K562 (cell line): ENCODE data around the gene MINK1. TPM values are rescaled to one million over a fixed set of nuclear protein-coding genes. Genes with fewer than 3 reads are reported as not detected.
A peak's percentile ranks its signal among the peaks of the same experiment; 100 is the strongest.

Experiments used
- ARID1B ChIP-seq: fragments of 450-650 bp; IDR thresholded peaks from 2 replicates; pipeline ENCODE4 v1.6.1; 2016; ENCODE audit warnings: antibody characterized with exemption, mild to moderate bottlenecking, inconsistent platforms
- ATF1 ChIP-seq, 2 experiments: fragments of 450-650 bp in 1 of 2; IDR thresholded peaks; 2 replicates each; pipeline ENCODE4 v1.6.1; 2016; ENCODE audit warnings: missing compliant biosample characterization in 1 of 2, missing genetic modification characterization in 1 of 2
- BRD9 ChIP-seq: fragments of 450-650 bp; IDR thresholded peaks from 2 replicates; pipeline ENCODE4 v1.6.1; 2018; ENCODE audit warnings: low read depth; ENCODE audit not compliant: partially characterized antibody
- CBFA2T3 ChIP-seq: fragments of 450-650 bp; IDR thresholded peaks from 2 replicates; pipeline ENCODE4 v1.6.1; 2017
- ESRRA ChIP-seq: fragments of 450-650 bp; IDR thresholded peaks from 2 replicates; pipeline ENCODE4 v1.6.1; 2014; ENCODE audit warnings: low read depth, mild to moderate bottlenecking, moderate library complexity, borderline replicate concordance
- ETV1 ChIP-seq: fragments of 450-650 bp; conservative IDR thresholded peaks from 2 replicates; pipeline ENCODE4 v1.6.1; 2016; ENCODE audit warnings: missing genetic modification characterization, control low read depth, low read depth, missing compliant biosample characterization
- GTF2F1 ChIP-seq: IDR thresholded peaks from 2 replicates; pipeline ENCODE4 v1.6.1; 2011; ENCODE audit warnings: low read depth, low read length, improper control_type of control experiment
- JUN ChIP-seq, 2 experiments: sonication (generic) in 1 of 2; formaldehyde crosslinking in 1 of 2; IDR thresholded peaks; 2 replicates each; pipeline versions ENCODE4 v1.6.1 to v1.8.0; 2012 to 2022; ENCODE audit warnings: borderline replicate concordance in 2 of 2, mild to moderate bottlenecking in 2 of 2, improper control_type of control experiment in 1 of 2, low read depth in 1 of 2, low read length in 1 of 2, missing genetic modification reagents in 1 of 2
- MAFK ChIP-seq: IDR thresholded peaks from 2 replicates; pipeline ENCODE4 v1.6.1; 2011; ENCODE audit warnings: low read length, improper control_type of control experiment
- MEF2D ChIP-seq: conservative IDR thresholded peaks from 2 replicates; pipeline ENCODE4 v1.6.1; 2016; ENCODE audit warnings: low read depth, missing genetic modification characterization, missing compliant biosample characterization
- NFE2 ChIP-seq: IDR thresholded peaks from 2 replicates; pipeline ENCODE4 v1.6.1; 2014; ENCODE audit warnings: antibody characterized with exemption, low read depth
- PHF21A ChIP-seq: fragments of 450-650 bp; IDR thresholded peaks from 2 replicates; pipeline ENCODE4 v1.6.1; 2017; ENCODE audit warnings: low read depth, borderline replicate concordance
- PRDM10 ChIP-seq: fragments of 450-650 bp; IDR thresholded peaks from 2 replicates; pipeline ENCODE4 v1.6.1; 2018; ENCODE audit not compliant: partially characterized antibody
- PYGO2 ChIP-seq: fragments of 450-650 bp; IDR thresholded peaks from 2 replicates; pipeline ENCODE4 v1.6.1; 2016; ENCODE audit warnings: mild to moderate bottlenecking, missing genetic modification characterization, moderate library complexity, missing compliant biosample characterization
- RBFOX2 ChIP-seq: fragments of 200-400 bp; formaldehyde crosslinking; IDR thresholded peaks from 2 replicates; pipeline ENCODE4 v1.6.1; 2017; ENCODE audit warnings: low read depth, mild to moderate bottlenecking, low read length, moderate library complexity
- SETDB1 ChIP-seq: IDR thresholded peaks from one replicate; pipeline ENCODE4 v1.6.1; 2012; ENCODE audit warnings: low read length, control low read depth, inconsistent platforms
- STAT5B ChIP-seq: fragments of 250-450 bp; sonication (Bioruptor Pico); IDR thresholded peaks from 2 replicates; pipeline ENCODE4 v1.8.0; 2021; ENCODE audit warnings: mild to moderate bottlenecking, inconsistent platforms
- YY1 ChIP-seq, 3 experiments: IDR thresholded peaks; 2 replicates each; pipeline ENCODE4 v1.6.1; 2011; ENCODE audit warnings: low read length in 2 of 3, mild to moderate bottlenecking in 2 of 3, moderate library complexity in 2 of 3, borderline replicate concordance in 1 of 3, control low read depth in 1 of 3, low read depth in 1 of 3; ENCODE audit not compliant: insufficient read depth in 3 of 3, insufficient replicate concordance in 2 of 3, control insufficient read depth in 1 of 3, insufficient read length in 1 of 3; ENCODE audit errors: extremely low read depth in 1 of 3
- ZBTB26 ChIP-seq: fragments of 450-650 bp; formaldehyde crosslinking; IDR thresholded peaks from 2 replicates; pipeline ENCODE4 v1.4.0; 2022; ENCODE audit warnings: missing genetic modification characterization
- ZNF395 ChIP-seq: fragments of 200-800 bp; sonication (Bioruptor generic); IDR thresholded peaks from 2 replicates; pipeline ENCODE4 v1.6.1; 2017; ENCODE audit warnings: missing genetic modification characterization, missing compliant biosample characterization
- ZNF444 ChIP-seq: fragments of 250-450 bp; sonication (Bioruptor Pico); IDR thresholded peaks from 2 replicates; pipeline ENCODE4 v1.4.0; 2020; ENCODE audit warnings: mild to moderate bottlenecking, moderate library complexity
- ZNF740 ChIP-seq, 3 experiments: fragments of 200-800 bp in 1 of 3; sonication (Bioruptor generic) in 1 of 3; sonication (generic) in 1 of 3; formaldehyde crosslinking in 1 of 3; IDR thresholded peaks; 2 replicates each; pipeline versions ENCODE4 v1.6.1 to v1.8.0; 2016 to 2022; ENCODE audit warnings: mild to moderate bottlenecking in 2 of 3, missing compliant biosample characterization in 2 of 3, missing genetic modification characterization in 2 of 3, missing genetic modification reagents in 1 of 3
- polyA plus RNA-seq, 8 experiments: library from polyadenylated mRNA; depleted of rRNA in 4 of 8; stranded (reverse) in 5 of 8; unstranded in 3 of 8; fragments of >200 nt; fragmentation: Nextera tagmentation in 2 of 8; fragmentation: Illumina TruSeq in 1 of 8; extraction: Ambion mirVana in 2 of 8; extraction: Trizol in 1 of 8; gene quantifications; 2 replicates each; pipeline versions ENCODE4 v1.2.1 to v1.2.3, GENCODE V29; 2011 to 2014; ENCODE audit warnings: inconsistent platforms in 1 of 8, missing spikeins in 1 of 8
- total RNA-seq, 7 experiments: library from RNA; depleted of rRNA in 6 of 7; stranded (reverse); fragments of >200 nt in 6 of 7; fragmentation: Illumina TruSeq in 2 of 7; extraction: Trizol in 2 of 7; gene quantifications; 2 replicates each; pipeline versions ENCODE4 v1.2.1 to v1.2.3, GENCODE V29; 2011 to 2021; ENCODE audit warnings: low replicate concordance in 1 of 7

Gene MINK1
- total and polyA plus RNA-seq, 9 of the 15 experiments (the other 6 are each of a cell fraction or from before 2014, with no cell fraction given), result 0.11 to 54.2 (median 14.9) TPM

GRCh38 chr17:4941319-4941610 is 108.1 kb downstream of the MINK1 start (continued):
- TF ChIP-seq STAT5B (CRISPR knock-in tag), result no peak
- TF ChIP-seq RBFOX2, result no peak
- no peak for TF ChIP-seq ZNF395
- no peak for TF ChIP-seq ETV1 (tag)
- TF ChIP-seq PYGO2 (tag), result no peak
- no peak for TF ChIP-seq SETDB1
- no peak for TF ChIP-seq MEF2D (tag)
- no peak for TF ChIP-seq NFE2
- no peak for TF ChIP-seq PRDM10
- no peak for TF ChIP-seq JUN (IDR thresholded peaks at IDR 0.05; ENCODE audit: borderline replicate concordance, low read depth, low read length)
- TF ChIP-seq JUN (CRISPR knock-in tag; IDR thresholded peaks at IDR 0.05; ENCODE audit: borderline replicate concordance), result no peak
- TF ChIP-seq ARID1B, result peak; percentile 12; the same call in 1 of the 2 replicates
- peak; percentile 58 for TF ChIP-seq CBFA2T3
- TF ChIP-seq YY1 (IDR thresholded peaks at IDR 0.05; ENCODE audit: borderline replicate concordance in 1 of 3, control insufficient read depth in 1 of 3, extremely low read depth in 1 of 3, insufficient read depth in 3 of 3, insufficient read length in 1 of 3, insufficient replicate concordance in 2 of 3, low read depth in 1 of 3, low read length in 2 of 3), result no peak
- no peak for TF ChIP-seq ATF1 (CRISPR knock-in tag; IDR thresholded peaks at IDR 0.05)
- TF ChIP-seq ATF1 (tag; IDR thresholded peaks at IDR 0.05), result no peak
- no peak for TF ChIP-seq MAFK
- TF ChIP-seq ZNF444 (CRISPR knock-in tag), result no peak
- no peak for TF ChIP-seq ZBTB26 (CRISPR knock-in tag)
- no peak for TF ChIP-seq BRD9
- peak; percentile 23; the same call in 1 of the 2 replicates for TF ChIP-seq ESRRA
- no peak for TF ChIP-seq ZNF740 (CRISPR knock-in tag; IDR thresholded peaks at IDR 0.05)
- TF ChIP-seq ZNF740 (tag; IDR thresholded peaks at IDR 0.05), result no peak
- no peak for TF ChIP-seq PHF21A
- no peak for TF ChIP-seq GTF2F1
